ENCODE results near the gene RPL37. TPM values are rescaled to one million over a fixed set of nuclear protein-coding genes. Genes with fewer than 3 reads are reported as not detected.

The RPL37 gene
- total RNA-seq, 1 experiment from 2014 or later = 1,279 TPM

- ChIA-PET CTCF (no interaction called here), POLR2A (no interaction called here), RAD21 (ENCODE audit: low non-redundant PET in 1 of 2, low total read pairs in 2 of 2, uncharacterized antibody in 2 of 2, unreplicated experiment in 2 of 2) (no interaction called here)
- Histone ChIP-seq H4K20me1 (ENCODE audit: insufficient read depth) (no peaks in the 10 kb centered on the region), H3K9me3 (ENCODE audit: control insufficient read depth in 1 of 2, insufficient read depth in 1 of 2, low read depth in 1 of 2, low read length in 2 of 2) (no peaks in the 10 kb centered on the region), H3K4me3 (replicated peaks in 1 of 2; ENCODE audit: low read depth in 1 of 2, low read length in 2 of 2) (no peak overlapping the region), H3K9ac (ENCODE audit: low read length) (no peak overlapping the region), H3K9me2 (ENCODE audit: insufficient read depth) (no peaks in the 10 kb centered on the region), H3K4me2 (ENCODE audit: low read length) (no peak overlapping the region), H2AFZ (ENCODE audit: low read depth, low read length, poor library complexity, severe bottlenecking) (no peak overlapping the region), H3K27ac (ENCODE audit: low read depth, low read length) (no peak overlapping the region), H3K27me3 (ENCODE audit: insufficient read depth, low read length) (no peaks in the 10 kb centered on the region), H3K4me1 (ENCODE audit: control insufficient read depth in 1 of 2, insufficient read depth in 2 of 2, low read length in 2 of 2) (peaks cover 0 to 5% of the 10 kb centered on the region in 2 experiments; a peak in 3 of 4 replicates), H3K79me2 (ENCODE audit: insufficient read depth, low read length) (no peaks in the 10 kb centered on the region), H3K36me3 (ENCODE audit: control insufficient read depth in 1 of 2, insufficient read depth in 2 of 2, low read length in 2 of 2) (no peaks in the 10 kb centered on the region)
- BruUV-seq (replicated peaks) = no TSS peak
- ATAC-seq (no peak), DNase-seq (ENCODE audit: low read depth, low spot score) (no peak)
- intact Hi-C loops (cut with micrococcal nuclease) = no loop called here
- TF ChIP-seq ZFX (IDR thresholded peaks at IDR 0.05) = no peak
- TF ChIP-seq ELF1 (IDR thresholded peaks at IDR 0.05; ENCODE audit: borderline replicate concordance, low read depth) = no peak
- no peak for TF ChIP-seq REST (IDR thresholded peaks at IDR 0.05; ENCODE audit: low read depth)
- no peak for TF ChIP-seq SIN3A (IDR thresholded peaks at IDR 0.05; ENCODE audit: low read depth)
- TF ChIP-seq RAD21 (IDR thresholded peaks at IDR 0.05; ENCODE audit: low read depth) = no peak
- TF ChIP-seq FOSL1 (IDR thresholded peaks at IDR 0.05; ENCODE audit: low read depth) = no peak
- no peak for TF ChIP-seq JUND (IDR thresholded peaks at IDR 0.05)
- TF ChIP-seq, protein P1, sequence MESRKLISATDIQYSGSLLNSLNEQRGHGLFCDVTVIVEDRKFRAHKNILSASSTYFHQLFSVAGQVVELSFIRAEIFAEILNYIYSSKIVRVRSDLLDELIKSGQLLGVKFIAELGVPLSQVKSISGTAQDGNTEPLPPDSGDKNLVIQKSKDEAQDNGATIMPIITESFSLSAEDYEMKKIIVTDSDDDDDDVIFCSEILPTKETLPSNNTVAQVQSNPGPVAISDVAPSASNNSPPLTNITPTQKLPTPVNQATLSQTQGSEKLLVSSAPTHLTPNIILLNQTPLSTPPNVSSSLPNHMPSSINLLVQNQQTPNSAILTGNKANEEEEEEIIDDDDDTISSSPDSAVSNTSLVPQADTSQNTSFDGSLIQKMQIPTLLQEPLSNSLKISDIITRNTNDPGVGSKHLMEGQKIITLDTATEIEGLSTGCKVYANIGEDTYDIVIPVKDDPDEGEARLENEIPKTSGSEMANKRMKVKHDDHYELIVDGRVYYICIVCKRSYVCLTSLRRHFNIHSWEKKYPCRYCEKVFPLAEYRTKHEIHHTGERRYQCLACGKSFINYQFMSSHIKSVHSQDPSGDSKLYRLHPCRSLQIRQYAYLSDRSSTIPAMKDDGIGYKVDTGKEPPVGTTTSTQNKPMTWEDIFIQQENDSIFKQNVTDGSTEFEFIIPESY (IDR thresholded peaks at IDR 0.05; ENCODE audit: extremely low read depth, insufficient replicate concordance, low read length) = no peak
- TF ChIP-seq MAX (IDR thresholded peaks at IDR 0.05) = no peak
- TF ChIP-seq ATF3 (IDR thresholded peaks at IDR 0.05) = no peak
- TF ChIP-seq TCF7L2 (IDR thresholded peaks at IDR 0.05; ENCODE audit: borderline replicate concordance, extremely low read depth, insufficient read depth, insufficient read length) = no peak
- TF ChIP-seq SRF (IDR thresholded peaks at IDR 0.05; ENCODE audit: low read depth) = no peak
- no peak for TF ChIP-seq SP1 (IDR thresholded peaks at IDR 0.05; ENCODE audit: low read depth)
Observed at GRCh38 chr5:40853632-40854192, 18.7 kb upstream of the RPL37 start.
